H1 (cell line): Measurements from ENCODE around the gene SOX8. TPM values are rescaled to one million over a fixed set of nuclear protein-coding genes. Genes with fewer than 3 reads are reported as not detected.
A peak's percentile ranks its signal among the peaks of the same experiment; 100 is the strongest.

Experiments
- CTCF ChIA-PET: fragments of 300-600 bp; sonication (Branson Sonifier 250); formaldehyde crosslinking; loops from one replicate; lab custom pipeline; 2021; ENCODE audit not compliant: partially characterized antibody; lab: Charles Lee
- POLR2A ChIA-PET: fragments of 300-600 bp; sonication (Branson Sonifier 250); formaldehyde crosslinking; loops from one replicate; lab custom pipeline; 2021; ENCODE audit warnings: inconsistent platforms; ENCODE audit not compliant: partially characterized antibody; lab: Charles Lee
- DNase-seq, 2 experiments: peaks; one replicate each; pipeline versions ENCODE4 v3.0.0 to v3.0.0-alpha.2; 2010 to 2022; ENCODE audit warnings: low spot score in 2 of 2, low read depth in 1 of 2, mixed read lengths in 1 of 2
- FAIRE-seq: peaks from 2 replicates; lab custom pipeline; 2011; peaks lifted over from hg19 to GRCh38; lab: Jason Lieb, UNC
- H2AFZ ChIP-seq: 2 replicates; pipeline ENCODE4 v1.8.1; 2012; ENCODE audit warnings: low read length, inconsistent platforms
- H2AK5ac ChIP-seq: 2 replicates; pipeline ENCODE4 v1.6.1; 2013; ENCODE audit warnings: low read depth, low read length
- H2BK120ac ChIP-seq: replicated peaks from 2 replicates; pipeline ENCODE3; 2013; ENCODE audit warnings: low read depth, low read length, inconsistent platforms
- H2BK12ac ChIP-seq: 2 replicates; pipeline ENCODE4 v1.6.1; 2013; ENCODE audit warnings: low read depth, low read length
- H2BK15ac ChIP-seq: 2 replicates; pipeline ENCODE4 v1.6.1; 2013; ENCODE audit warnings: low read length
- H2BK20ac ChIP-seq: 2 replicates; pipeline ENCODE4 v1.6.1; 2013; ENCODE audit warnings: low read length
- H2BK5ac ChIP-seq: 2 replicates; pipeline ENCODE4 v1.6.1; 2013; ENCODE audit warnings: low read depth, low read length
- H3K14ac ChIP-seq: 2 replicates; pipeline ENCODE4 v1.6.1; 2013; ENCODE audit warnings: inconsistent platforms; ENCODE audit not compliant: insufficient read length
- H3K18ac ChIP-seq: 2 replicates; pipeline ENCODE4 v1.6.1; 2013; ENCODE audit warnings: low read length; ENCODE audit errors: extremely low read depth
- H3K23ac ChIP-seq: 2 replicates; pipeline ENCODE4 v1.6.1; 2013; ENCODE audit warnings: inconsistent platforms; ENCODE audit not compliant: insufficient read length
- H3K23me2 ChIP-seq: 2 replicates; pipeline ENCODE4 v1.6.1; 2013; ENCODE audit warnings: low read depth, low read length
- H3K27ac ChIP-seq: 2 replicates; pipeline ENCODE4 v1.6.1; 2011; ENCODE audit warnings: low read depth, low read length, inconsistent platforms
- H3K27me3 ChIP-seq, 4 experiments: replicated peaks in 1 of 4; 1 replicate in 1 of 4; 2 replicates in 3 of 4; pipeline versions ENCODE4 v1.6.1 to v1.8.1; 2011 to 2013; ENCODE audit warnings: low read length in 3 of 4, mild to moderate bottlenecking in 3 of 4, inconsistent platforms in 2 of 4, mixed read lengths in 2 of 4, moderate library complexity in 1 of 4; ENCODE audit not compliant: control insufficient read depth in 3 of 4, insufficient read depth in 3 of 4; ENCODE audit errors: extremely low read depth in 1 of 4
- H3K36me3 ChIP-seq, 4 experiments: 2 replicates each; pipeline versions ENCODE4 v1.6.1 to v1.8.1; 2011 to 2013; ENCODE audit warnings: mild to moderate bottlenecking in 4 of 4, low read length in 3 of 4, moderate library complexity in 2 of 4, control low read depth in 1 of 4, inconsistent platforms in 1 of 4; ENCODE audit not compliant: insufficient read depth in 4 of 4, control insufficient read depth in 2 of 4
- H3K4ac ChIP-seq: replicated peaks from 2 replicates; pipeline ENCODE3; 2013; ENCODE audit warnings: low read length, low read depth, mixed read lengths, inconsistent platforms; ENCODE audit not compliant: insufficient read length
- H3K4me1 ChIP-seq, 4 experiments: replicated peaks in 1 of 4; 1 replicate in 1 of 4; 2 replicates in 3 of 4; pipeline versions ENCODE4 v1.6.1 to v1.8.1; 2011 to 2013; ENCODE audit warnings: low read length in 3 of 4, inconsistent platforms in 2 of 4, mixed read lengths in 1 of 4; ENCODE audit not compliant: insufficient read depth in 4 of 4, control insufficient read depth in 3 of 4
- H3K4me2 ChIP-seq, 2 experiments: 2 replicates each; pipeline versions ENCODE4 v1.6.1 to v1.8.1; 2011 to 2013; ENCODE audit warnings: low read depth in 2 of 2, low read length in 2 of 2, control low read depth in 1 of 2, inconsistent platforms in 1 of 2, mild to moderate bottlenecking in 1 of 2; ENCODE audit not compliant: insufficient read depth in 1 of 2
- H3K4me3 ChIP-seq, 4 experiments: fragments of 200-600, 300-600 bp in 1 of 4; sonication (generic), shearing (Covaris generic), sonication (Bioruptor Twin) in 1 of 4; 2 replicates each; pipeline versions ENCODE4 v1.5.1 to v1.8.1; 2011 to 2016; ENCODE audit warnings: low read length in 4 of 4, low read depth in 3 of 4, control low read depth in 2 of 4, inconsistent platforms in 2 of 4, mild to moderate bottlenecking in 2 of 4, mixed read lengths in 1 of 4, moderate library complexity in 1 of 4; ENCODE audit not compliant: insufficient read depth in 2 of 4; ENCODE audit errors: extremely low read depth in 1 of 4
- H3K56ac ChIP-seq: replicated peaks from 2 replicates; pipeline ENCODE3; 2013; ENCODE audit warnings: low read depth, mild to moderate bottlenecking, mixed read lengths, low read length, inconsistent platforms; ENCODE audit not compliant: insufficient read length
- H3K79me1 ChIP-seq: 2 replicates; pipeline ENCODE4 v1.6.1; 2013; ENCODE audit warnings: low read depth, low read length, control low read depth
- H3K79me2 ChIP-seq, 2 experiments: 2 replicates each; pipeline versions ENCODE4 v1.6.1 to v1.8.1; 2012 to 2013; ENCODE audit warnings: low read length in 2 of 2, mild to moderate bottlenecking in 2 of 2, inconsistent platforms in 1 of 2; ENCODE audit not compliant: insufficient read depth in 2 of 2, control insufficient read depth in 1 of 2
- H3K9ac ChIP-seq, 4 experiments: replicated peaks in 1 of 4; 1 replicate in 1 of 4; 2 replicates in 3 of 4; pipeline versions ENCODE4 v1.6.1 to v1.8.1; 2011 to 2013; ENCODE audit warnings: low read depth in 3 of 4, low read length in 3 of 4, control low read depth in 2 of 4, mild to moderate bottlenecking in 2 of 4, moderate library complexity in 2 of 4, inconsistent platforms in 1 of 4; ENCODE audit errors: extremely low read depth in 1 of 4
- H3K9me3 ChIP-seq, 2 experiments: 2 replicates each; pipeline versions ENCODE4 v1.6.1 to v1.8.1; 2012 to 2013; ENCODE audit warnings: mild to moderate bottlenecking in 2 of 2, moderate library complexity in 2 of 2, control low read depth in 1 of 2, inconsistent platforms in 1 of 2, low read depth in 1 of 2, low read length in 1 of 2, mixed read lengths in 1 of 2; ENCODE audit not compliant: insufficient read depth in 2 of 2
- H4K20me1 ChIP-seq, 2 experiments: replicated peaks in 1 of 2; 2 replicates each; pipeline versions ENCODE3 to v1.8.1; 2011 to 2013; ENCODE audit warnings: inconsistent platforms in 2 of 2, low read length in 2 of 2, mild to moderate bottlenecking in 1 of 2; ENCODE audit not compliant: insufficient read depth in 2 of 2, control insufficient read depth in 1 of 2
- H4K5ac ChIP-seq: 2 replicates; pipeline ENCODE4 v1.6.1; 2013; ENCODE audit warnings: low read length, low read depth, mixed read lengths, inconsistent platforms; ENCODE audit not compliant: insufficient read length
- H4K8ac ChIP-seq: 2 replicates; pipeline ENCODE4 v1.8.0; 2013; ENCODE audit warnings: mild to moderate bottlenecking, moderate library complexity, low read length, inconsistent platforms; ENCODE audit not compliant: insufficient read depth; ENCODE audit errors: extremely low read depth
- H4K91ac ChIP-seq: replicated peaks from 2 replicates; pipeline ENCODE3; 2013; ENCODE audit warnings: low read length, mixed read lengths, inconsistent platforms; ENCODE audit not compliant: insufficient read length
- ASH2L ChIP-seq: fragments of 200-600, 300-600 bp; sonication (generic); IDR thresholded peaks from one replicate; pipeline ENCODE4 v1.7.1; 2017; ENCODE audit warnings: low read length
- CHD2 ChIP-seq: IDR thresholded peaks from 2 replicates; pipeline ENCODE4 v1.6.1; 2012; ENCODE audit warnings: low read length, improper control_type of control experiment
- CTBP2 ChIP-seq: IDR thresholded peaks from 2 replicates; pipeline ENCODE4 v1.7.0; 2011; ENCODE audit warnings: borderline replicate concordance, mild to moderate bottlenecking, moderate library complexity, mixed read lengths, low read length; ENCODE audit not compliant: insufficient read depth, insufficient read length
- EGR1 ChIP-seq: IDR thresholded peaks from 2 replicates; pipeline ENCODE4 v1.6.1; 2011; ENCODE audit warnings: low read depth, low read length, borderline replicate concordance
- EZH2 ChIP-seq: fragments of 200-600 bp; sonication (generic); IDR thresholded peaks from 2 replicates; pipeline ENCODE4 v1.7.1; 2012; ENCODE audit warnings: low read depth, mild to moderate bottlenecking, moderate library complexity, low read length, inconsistent platforms; ENCODE audit not compliant: severe bottlenecking
- MAFK ChIP-seq: IDR thresholded peaks from 2 replicates; pipeline ENCODE4 v1.6.1; 2012; ENCODE audit warnings: low read depth, mild to moderate bottlenecking, improper control_type of control experiment, low read length
- RBBP5 ChIP-seq: IDR thresholded peaks from 2 replicates; pipeline ENCODE4 v1.7.1; 2012; ENCODE audit warnings: low read depth, mild to moderate bottlenecking, inconsistent platforms, low read length, moderate library complexity, borderline replicate concordance
- SAP30 ChIP-seq: fragments of 300-600 bp; sonication (generic); IDR thresholded peaks from 2 replicates; pipeline ENCODE4 v1.7.1; 2012; ENCODE audit warnings: low read length, moderate library complexity, mild to moderate bottlenecking, inconsistent platforms; ENCODE audit not compliant: insufficient read depth, insufficient replicate concordance
- SP1 ChIP-seq: IDR thresholded peaks from 2 replicates; pipeline ENCODE4 v1.6.1; 2011; ENCODE audit warnings: low read depth, low read length
- TAF1 ChIP-seq: IDR thresholded peaks from 2 replicates; pipeline ENCODE4 v1.6.1; 2011; ENCODE audit warnings: mild to moderate bottlenecking, low read depth, low read length
- TEAD4 ChIP-seq: IDR thresholded peaks from 2 replicates; pipeline ENCODE4 v1.6.1; 2012; ENCODE audit warnings: low read depth, low read length, inconsistent platforms, mixed read lengths
- ZNF274 ChIP-seq: IDR thresholded peaks from 2 replicates; pipeline ENCODE4 v1.7.0; 2012; ENCODE audit warnings: low read length, borderline replicate concordance; ENCODE audit errors: extremely low read depth
- WGBS, 2 experiments: shearing (Covaris generic) in 1 of 2; methylation state at CpG; one replicate each; pipeline versions ENCODE4 v1.1.6 to v1.1.7; 2013 to 2015; ENCODE audit warnings: low lambda C conversion rate in 2 of 2, mixed read lengths in 2 of 2, inconsistent platforms in 1 of 2, low coverage in 1 of 2, missing lambda C conversion rate in 1 of 2; ENCODE audit not compliant: insufficient replicate concordance in 2 of 2, insufficient coverage in 1 of 2, insufficient read length in 1 of 2; ENCODE audit errors: extremely low coverage in 1 of 2, missing lambda C conversion rate in 1 of 2; 5-methylcytosine and 5-hydroxymethylcytosine counted together
- polyA plus RNA-seq, 7 experiments: library from polyadenylated mRNA; depleted of rRNA in 3 of 7; stranded (reverse) in 5 of 7; unstranded in 2 of 7; fragments of >200 nt in 5 of 7; fragments of 200-250 nt in 2 of 7; gene quantifications; 1 replicate in 5 of 7; 2 replicates in 1 of 7; 4 replicates in 1 of 7; pipeline versions ENCODE4 v1.2.1 to v1.2.3, GENCODE V29; 2011 to 2013; ENCODE audit warnings: missing spikeins in 2 of 7, mixed read lengths in 2 of 7
- total RNA-seq: library from RNA; stranded (reverse); fragmentation: NEBNext Ultra II Directional; extraction: Animal tissue kit (Norgen Biotek cat#: 25700); gene quantifications from 2 replicates; pipeline ENCODE4 v1.2.1, GENCODE V29; 2021

Gene SOX8
- total and polyA plus RNA-seq, 2 of the 8 experiments (the other 6 are each of a cell fraction or from before 2014, with no cell fraction given): 2.2 to 5.7 TPM

DNA sequence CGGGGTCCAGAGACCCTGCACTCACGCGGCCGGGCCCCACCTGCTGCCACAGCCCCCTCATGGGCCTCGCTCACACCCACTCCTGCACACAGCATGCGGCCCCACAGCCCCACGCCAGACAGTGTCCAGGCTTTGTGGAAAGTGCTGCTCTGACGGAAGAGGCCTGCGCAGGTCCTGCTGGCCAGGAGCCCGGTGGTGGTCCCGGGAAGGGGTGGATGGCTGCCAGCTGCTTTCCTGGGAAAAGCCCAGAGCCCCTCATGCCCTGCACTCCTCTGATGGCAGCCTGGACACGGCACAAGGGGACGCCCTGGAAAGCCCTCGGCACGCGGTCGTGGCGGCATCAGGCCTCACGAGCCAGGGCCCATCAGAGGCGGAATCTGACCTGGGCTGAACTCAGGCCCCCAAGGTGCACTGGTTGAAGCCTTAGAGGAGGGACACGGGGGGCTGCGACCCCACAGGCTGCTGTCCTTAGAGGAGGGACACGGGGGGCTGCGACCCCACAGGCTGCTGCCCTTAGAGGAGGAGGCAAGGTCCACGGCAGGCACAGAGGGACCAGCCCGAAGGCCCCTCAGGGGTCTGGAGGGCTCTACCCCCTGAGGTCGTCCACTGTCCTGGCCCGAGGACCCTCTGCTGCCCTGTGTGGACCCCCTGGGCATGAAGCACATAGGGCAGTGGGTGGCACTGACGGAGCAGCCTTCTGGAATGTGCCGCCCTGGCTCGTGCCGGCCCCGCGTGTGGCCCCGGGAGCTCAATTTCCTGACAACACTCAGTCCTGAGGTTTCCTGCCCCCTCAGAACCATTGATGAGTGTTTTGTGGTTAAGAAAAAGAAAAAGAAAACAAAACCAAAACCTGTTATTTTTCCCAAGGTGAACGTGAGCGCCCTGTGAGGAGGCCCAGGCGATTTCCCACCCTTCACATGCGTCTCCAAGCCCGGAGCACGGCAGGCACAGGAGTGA, 22.1 kb downstream of the SOX8 start:
- Histone ChIP-seq H2BK20ac (no peak overlapping the region), H3K27ac (no peak overlapping the region), H3K4me2 (no peak overlapping the region), H3K18ac (no peak overlapping the region), H2AK5ac (no peak overlapping the region), H3K23me2 (no peaks in the 10 kb centered on the region), H3K4ac (no peak overlapping the region), H2AFZ (no peak overlapping the region), H3K79me1 (no peaks in the 10 kb centered on the region), H2BK15ac (no peak overlapping the region), H3K23ac (no peak overlapping the region), H4K20me1 (no peaks in the 10 kb centered on the region), H3K14ac (no peak overlapping the region), H2BK12ac (no peak overlapping the region), H3K27me3 (no peaks in the 10 kb centered on the region), H3K9me3 (peaks cover 0 to 23% of the 10 kb centered on the region in 2 experiments; a peak in 1 of 4 replicates), H3K9ac (no peak overlapping the region), H3K4me1 (no peaks in the 10 kb centered on the region; a peak in 1 of 7 replicates), H3K56ac (no peak overlapping the region), H2BK120ac (no peak overlapping the region), H4K91ac (no peak overlapping the region), H2BK5ac (no peak overlapping the region), H4K8ac (peak overlapping the region; percentile 35; the same call in 1 of the 2 replicates), H3K79me2 (no peaks in the 10 kb centered on the region), H4K5ac (no peak overlapping the region), H3K36me3 (no peaks in the 10 kb centered on the region), H3K4me3 (no peak overlapping the region)
- DNase-seq (no peak), FAIRE-seq (no peak)
- ChIA-PET POLR2A (no interaction called here), CTCF (interaction anchor here (1.1 kb wide), 1 partner anchor 53 kb away, joined by 3 read pairs; no protein-coding TSS in a partner anchor)
- WGBS, 2 experiments: 95% methylated on average over 38 of the region's 41 CpGs; no CpG with 5 or more reads in 1 of the 2 experiments
- TF ChIP-seq EZH2 (no peak), CTBP2 (no peak), SAP30 (no peak), TEAD4 (no peak), CHD2 (no peak), SP1 (no peak), MAFK (no peak), ZNF274 (no peak), TAF1 (no peak), EGR1 (no peak), RBBP5 (no peak), ASH2L (no peak)
